Endothelial cell of umbilical vein (primary cell): ENCODE data around the gene ZC3HAV1L. TPM values are rescaled to one million over a fixed set of nuclear protein-coding genes. Genes with fewer than 3 reads are reported as not detected.

Source experiments
- BruUV-seq: library from RNA; stranded (reverse); fragments of 400-500 nt; replicated peaks from 2 replicates; lab custom pipeline; 2021; lab: Mats Ljungman, UMichigan
- CTCF ChIA-PET: fragments of 300-600, 350-600 bp; sonication (Branson Sonifier 250); formaldehyde crosslinking; loops from one replicate; lab custom pipeline; 2021; ENCODE audit warnings: antibody characterized with exemption, inconsistent platforms; lab: Charles Lee
- POLR2A ChIA-PET: fragments of 300-600, 350-600 bp; sonication (Branson Sonifier 250); formaldehyde crosslinking; loops from one replicate; lab custom pipeline; 2021; ENCODE audit warnings: antibody characterized with exemption, inconsistent platforms; lab: Charles Lee
- DNase-seq: peaks from one replicate; pipeline ENCODE4 v3.0.0-alpha.2; 2011; ENCODE audit warnings: low read depth, low spot score
- FAIRE-seq: peaks from 2 replicates; lab custom pipeline; 2011; peaks lifted over from hg19 to GRCh38; lab: Jason Lieb, UNC
- H2AFZ ChIP-seq: 2 replicates; pipeline ENCODE4 v1.6.0; 2012; ENCODE audit warnings: low read depth, low read length, control low read depth, inconsistent platforms
- H3K27ac ChIP-seq: 2 replicates; pipeline ENCODE4 v1.5.1; 2011; ENCODE audit warnings: low read depth, mild to moderate bottlenecking, control low read depth, low read length, moderate library complexity; ENCODE audit not compliant: insufficient read depth
- H3K27me3 ChIP-seq, 2 experiments: 2 replicates each; pipeline versions ENCODE4 v1.6.0 to v1.6.1; 2011; ENCODE audit warnings: low read length in 2 of 2, mixed read lengths in 1 of 2; ENCODE audit not compliant: control insufficient read depth in 2 of 2, insufficient read depth in 2 of 2
- H3K36me3 ChIP-seq, 2 experiments: 2 replicates in 1 of 2; 3 replicates in 1 of 2; pipeline ENCODE4 v1.5.1; 2011; ENCODE audit warnings: low read length in 2 of 2, mild to moderate bottlenecking in 1 of 2, moderate library complexity in 1 of 2; ENCODE audit not compliant: control insufficient read depth in 2 of 2, insufficient read depth in 2 of 2; ENCODE audit errors: extremely low read depth in 1 of 2
- H3K4me1 ChIP-seq: 3 replicates; pipeline ENCODE4 v1.5.1; 2011; ENCODE audit warnings: mild to moderate bottlenecking, low read length; ENCODE audit not compliant: control insufficient read depth, insufficient read depth; ENCODE audit errors: extremely low read depth
- H3K4me2 ChIP-seq: 2 replicates; pipeline ENCODE4 v1.6.1; 2011; ENCODE audit warnings: low read length, control low read depth, mixed read lengths; ENCODE audit not compliant: insufficient read depth
- H3K4me3 ChIP-seq, 3 experiments: fragments of 200-600 bp in 1 of 3; sonication (generic), shearing (Covaris generic) in 1 of 3; replicated peaks in 1 of 3; 2 replicates each; pipeline ENCODE4 v1.5.1; 2011 to 2016; ENCODE audit warnings: control low read depth in 3 of 3, low read length in 3 of 3, mild to moderate bottlenecking in 2 of 3, inconsistent platforms in 1 of 3, low read depth in 1 of 3, moderate library complexity in 1 of 3; ENCODE audit not compliant: insufficient read depth in 1 of 3
- H3K79me2 ChIP-seq: 2 replicates; pipeline ENCODE4 v1.6.0; 2012; ENCODE audit warnings: low read length, inconsistent platforms; ENCODE audit not compliant: control insufficient read depth, insufficient read depth
- H3K9ac ChIP-seq: replicated peaks from 2 replicates; pipeline ENCODE3; 2011; ENCODE audit warnings: low read length, control low read depth; ENCODE audit not compliant: insufficient read depth; ENCODE audit errors: extremely low read depth
- H3K9me1 ChIP-seq: replicated peaks from 3 replicates; pipeline ENCODE4 v1.6.0; 2011; ENCODE audit warnings: mild to moderate bottlenecking, low read length; ENCODE audit not compliant: control insufficient read depth, insufficient read depth; ENCODE audit errors: extremely low read depth
- H3K9me3 ChIP-seq: replicated peaks from 2 replicates; pipeline ENCODE4 v1.5.1; 2012; ENCODE audit warnings: low read length, inconsistent platforms; ENCODE audit not compliant: control insufficient read depth, insufficient read depth
- H4K20me1 ChIP-seq: replicated peaks from 2 replicates; pipeline ENCODE3; 2011; ENCODE audit warnings: mild to moderate bottlenecking, low read length; ENCODE audit not compliant: control insufficient read depth, insufficient read depth; ENCODE audit errors: extremely low read depth
- EZH2 ChIP-seq: IDR thresholded peaks from 2 replicates; pipeline ENCODE4 v1.6.1; 2012; ENCODE audit warnings: borderline replicate concordance, low read depth, mild to moderate bottlenecking, moderate library complexity, low read length, inconsistent platforms; ENCODE audit not compliant: severe bottlenecking
- FOS ChIP-seq: IDR thresholded peaks from 2 replicates; pipeline ENCODE4 v1.6.1; 2011; ENCODE audit warnings: mild to moderate bottlenecking, low read length, moderate library complexity, borderline replicate concordance; ENCODE audit not compliant: insufficient read depth
- GATA2 ChIP-seq: IDR thresholded peaks from 2 replicates; pipeline ENCODE4 v1.7.0; 2011; ENCODE audit warnings: low read depth, mild to moderate bottlenecking, moderate library complexity, mixed read lengths, low read length; ENCODE audit not compliant: insufficient read length, insufficient read depth
- JUN ChIP-seq: IDR thresholded peaks from 2 replicates; pipeline ENCODE4 v1.6.1; 2011; ENCODE audit warnings: borderline replicate concordance, low read depth; ENCODE audit not compliant: insufficient read length, insufficient read depth
- MYC ChIP-seq: IDR thresholded peaks from one replicate; pipeline ENCODE4 v1.6.1; 2011; ENCODE audit warnings: mild to moderate bottlenecking, low read depth, low read length
- POLR2A ChIP-seq: IDR thresholded peaks from 2 replicates; pipeline ENCODE4 v1.6.1; 2012; ENCODE audit warnings: low read depth, mild to moderate bottlenecking, control low read depth, low read length
- POLR2AphosphoS5 ChIP-seq: IDR thresholded peaks from 2 replicates; pipeline ENCODE4 v1.6.1; 2012; ENCODE audit warnings: low read depth, mild to moderate bottlenecking, control low read depth, low read length, moderate library complexity; ENCODE audit not compliant: insufficient read depth
- dilution Hi-C: fragments of 300-500 bp; cut with MboI; formaldehyde crosslinking; loops from one replicate; pipeline ENCODE4 v1.15.0; 2019; ENCODE audit warnings: low sequenced_read_pairs; ENCODE audit not compliant: extremely low pct_ligation_motif_present
- intact Hi-C: fragments of 100-400 bp; cut with micrococcal nuclease; formaldehyde crosslinking; loops from one replicate; pipeline ENCODE4 v1.10.0; 2022
- polyA plus RNA-seq, 4 experiments: library from polyadenylated mRNA; depleted of rRNA in 3 of 4; stranded (reverse) in 3 of 4; unstranded in 1 of 4; fragments of >200 nt; gene quantifications; 2 replicates each; pipeline versions ENCODE4 v1.2.1 to v1.2.3, GENCODE V29; 2011 to 2012; ENCODE audit warnings: missing spikeins in 1 of 4
- total RNA-seq: library from RNA; stranded (reverse); gene quantifications from 2 replicates; pipeline ENCODE4 v1.2.3, GENCODE V29; 2021
- TF ChIP-seq, protein P1 (sequence below), 2 donors: IDR thresholded peaks; 1 replicate in 1 of 2; 2 replicates in 1 of 2; pipeline ENCODE4 v1.5.1; 2011; ENCODE audit warnings: low read length in 2 of 2, mild to moderate bottlenecking in 2 of 2, moderate library complexity in 2 of 2, control low read depth in 1 of 2, inconsistent platforms in 1 of 2, low read depth in 1 of 2; ENCODE audit not compliant: insufficient read depth in 1 of 2; ENCODE audit errors: extremely low read depth in 1 of 2
- TF ChIP-seq, protein P2 (sequence below): IDR thresholded peaks from 2 replicates; pipeline ENCODE4 v1.6.1; 2011; ENCODE audit not compliant: insufficient read depth, insufficient read length

ZC3HAV1L gene
- total and polyA plus RNA-seq, 2 donors (not counting 3 experiments of a cell fraction or from before 2014, with no cell fraction given), result 15.9 to 25.7 TPM

DNA sequence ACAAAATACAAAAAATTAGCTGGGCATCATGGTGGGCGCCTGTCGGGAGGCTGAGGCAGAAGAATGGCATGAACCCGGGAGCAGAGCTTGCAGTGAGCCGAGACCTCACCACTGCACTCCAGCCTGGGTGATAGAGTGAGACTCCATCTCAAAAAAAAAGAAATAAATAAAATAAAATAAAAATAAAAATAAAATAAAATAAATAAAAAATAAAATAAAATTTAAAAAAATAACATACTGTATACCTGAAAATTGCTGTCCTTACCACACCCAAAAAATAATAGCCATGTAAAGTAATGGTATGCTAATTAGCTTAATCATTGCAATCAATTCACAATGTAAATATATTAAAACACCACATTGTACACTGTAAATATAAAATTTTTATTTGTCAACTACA lies 3.4 kb downstream of the ZC3HAV1L start:
- Histone ChIP-seq H3K4me2 (no peak overlapping the region), H3K9me3 (no peaks in the 10 kb centered on the region), H3K4me3 (no peak overlapping the region), H4K20me1 (no peaks in the 10 kb centered on the region), H3K36me3 (peaks cover 4 to 11% of the 10 kb centered on the region in 2 experiments), H2AFZ (no peak overlapping the region), H3K79me2 (peaks cover 18% of the 10 kb centered on the region), H3K27ac (no peak overlapping the region), H3K4me1 (peaks cover 10% of the 10 kb centered on the region), H3K9ac (no peak overlapping the region), H3K9me1 (no peaks in the 10 kb centered on the region), H3K27me3 (no peaks in the 10 kb centered on the region)
- POLR2A ChIA-PET, result no interaction called here
- CTCF ChIA-PET, result interaction anchor here (2.1 to 3.3 kb wide), 3 partner anchors 15 to 146 kb away, joined by 8 to 13 read pairs (median 11); no protein-coding TSS in a partner anchor
- DNase-seq (no peak), FAIRE-seq (no peak)
- dilution Hi-C loops (no loop called here), intact Hi-C loops (no loop called here)
- BruUV-seq, result no TSS peak
- TF ChIP-seq EZH2 (no peak), JUN (no peak), MYC (no peak), POLR2A (no peak), FOS (no peak), POLR2AphosphoS5 (no peak), GATA2 (no peak)
- TF ChIP-seq, protein P1, sequence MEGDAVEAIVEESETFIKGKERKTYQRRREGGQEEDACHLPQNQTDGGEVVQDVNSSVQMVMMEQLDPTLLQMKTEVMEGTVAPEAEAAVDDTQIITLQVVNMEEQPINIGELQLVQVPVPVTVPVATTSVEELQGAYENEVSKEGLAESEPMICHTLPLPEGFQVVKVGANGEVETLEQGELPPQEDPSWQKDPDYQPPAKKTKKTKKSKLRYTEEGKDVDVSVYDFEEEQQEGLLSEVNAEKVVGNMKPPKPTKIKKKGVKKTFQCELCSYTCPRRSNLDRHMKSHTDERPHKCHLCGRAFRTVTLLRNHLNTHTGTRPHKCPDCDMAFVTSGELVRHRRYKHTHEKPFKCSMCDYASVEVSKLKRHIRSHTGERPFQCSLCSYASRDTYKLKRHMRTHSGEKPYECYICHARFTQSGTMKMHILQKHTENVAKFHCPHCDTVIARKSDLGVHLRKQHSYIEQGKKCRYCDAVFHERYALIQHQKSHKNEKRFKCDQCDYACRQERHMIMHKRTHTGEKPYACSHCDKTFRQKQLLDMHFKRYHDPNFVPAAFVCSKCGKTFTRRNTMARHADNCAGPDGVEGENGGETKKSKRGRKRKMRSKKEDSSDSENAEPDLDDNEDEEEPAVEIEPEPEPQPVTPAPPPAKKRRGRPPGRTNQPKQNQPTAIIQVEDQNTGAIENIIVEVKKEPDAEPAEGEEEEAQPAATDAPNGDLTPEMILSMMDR (IDR thresholded peaks at IDR 0.05; ENCODE audit: extremely low read depth in 1 of 2, insufficient read depth in 1 of 2, low read depth in 1 of 2, low read length in 2 of 2), result no peak
- TF ChIP-seq, protein P2, sequence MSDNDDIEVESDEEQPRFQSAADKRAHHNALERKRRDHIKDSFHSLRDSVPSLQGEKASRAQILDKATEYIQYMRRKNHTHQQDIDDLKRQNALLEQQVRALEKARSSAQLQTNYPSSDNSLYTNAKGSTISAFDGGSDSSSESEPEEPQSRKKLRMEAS, result no peak
